ENCODE results near the gene RAB21. TPM values are rescaled to one million over a fixed set of nuclear protein-coding genes. Genes with fewer than 3 reads are reported as not detected.

The RAB21 gene
- total and polyA plus RNA-seq, 2 of the 13 experiments (the other 11 are each of a cell fraction or from before 2014, with no cell fraction given), result 4.4 to 50.9 TPM

DNA sequence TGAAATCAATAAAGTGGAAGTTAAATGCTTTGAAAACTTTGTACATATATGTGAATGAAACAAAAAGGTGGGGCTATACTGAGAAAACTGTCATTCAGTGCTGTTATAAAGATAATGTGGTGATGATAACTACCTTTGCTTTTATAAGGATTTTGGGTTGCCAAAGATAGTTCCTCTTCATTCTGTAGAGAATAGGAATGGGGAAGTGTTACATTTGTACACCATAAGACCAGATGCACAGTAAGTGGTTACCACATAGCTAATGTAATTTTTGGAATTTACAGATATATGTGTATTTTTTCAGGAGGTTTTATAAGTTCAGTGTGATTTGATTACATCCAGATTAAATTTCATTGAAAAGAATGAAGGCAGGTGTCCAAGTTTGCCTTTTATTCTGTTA is 18.1 kb downstream of the RAB21 start:
- intact Hi-C loops (cut with micrococcal nuclease; ENCODE audit: unreplicated experiment) (no loop called here), in situ Hi-C loops (cut with HindIII; ENCODE audit: extremely low pct_ligation_motif_present, low pct_unique_long_range_greater_than_20kb) (no loop called here)
- CTCF ChIA-PET (ENCODE audit: low intra/inter-chr PET ratio, low total read pairs), result no interaction called here
- no peak for ATAC-seq
- FAIRE-seq, result no peak
- no peaks in the 10 kb centered on the region for H3K27me3 ChIP-seq (ENCODE audit: control insufficient read depth in 1 of 2, insufficient read depth in 2 of 2, low read length in 2 of 2)
- H3K36me3 ChIP-seq (replicated peaks in 1 of 2; ENCODE audit: control insufficient read depth in 1 of 2, insufficient read depth in 2 of 2, low read length in 2 of 2), result peaks cover 7 to 35% of the 10 kb centered on the region in 2 experiments
- no peak overlapping the region for H3K9ac ChIP-seq (ENCODE audit: insufficient read depth, low read depth, low read length)
- no peak overlapping the region for H3K27ac ChIP-seq (ENCODE audit: extremely low read length, insufficient read depth, low read length)
- peaks cover 26% of the 10 kb centered on the region for H3K79me2 ChIP-seq (ENCODE audit: insufficient read depth, low read length)
- H3K4me3 ChIP-seq (replicated peaks in 1 of 3; ENCODE audit: insufficient read depth in 1 of 3, low read depth in 2 of 3, low read length in 3 of 3), result no peak overlapping the region
- H3K4me1 ChIP-seq (ENCODE audit: insufficient read depth, low read length), result no peaks in the 10 kb centered on the region
- no peak overlapping the region for H2AFZ ChIP-seq (ENCODE audit: low read length)
- H3K9me3 ChIP-seq (ENCODE audit: low read length), result no peaks in the 10 kb centered on the region
- no TSS peak for BruUV-seq (replicated peaks)
- TF ChIP-seq, protein P1, sequence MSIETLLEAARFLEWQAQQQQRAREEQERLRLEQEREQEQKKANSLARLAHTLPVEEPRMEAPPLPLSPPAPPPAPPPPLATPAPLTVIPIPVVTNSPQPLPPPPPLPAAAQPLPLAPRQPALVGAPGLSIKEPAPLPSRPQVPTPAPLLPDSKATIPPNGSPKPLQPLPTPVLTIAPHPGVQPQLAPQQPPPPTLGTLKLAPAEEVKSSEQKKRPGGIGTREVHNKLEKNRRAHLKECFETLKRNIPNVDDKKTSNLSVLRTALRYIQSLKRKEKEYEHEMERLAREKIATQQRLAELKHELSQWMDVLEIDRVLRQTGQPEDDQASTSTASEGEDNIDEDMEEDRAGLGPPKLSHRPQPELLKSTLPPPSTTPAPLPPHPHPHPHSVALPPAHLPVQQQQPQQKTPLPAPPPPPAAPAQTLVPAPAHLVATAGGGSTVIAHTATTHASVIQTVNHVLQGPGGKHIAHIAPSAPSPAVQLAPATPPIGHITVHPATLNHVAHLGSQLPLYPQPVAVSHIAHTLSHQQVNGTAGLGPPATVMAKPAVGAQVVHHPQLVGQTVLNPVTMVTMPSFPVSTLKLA (IDR thresholded peaks at IDR 0.05), result no peak
- TF ChIP-seq ATF7 (IDR thresholded peaks at IDR 0.05) (no peak), ATF7 (CRISPR knock-in tag; IDR thresholded peaks at IDR 0.05) (no peak), ZNF672 (CRISPR knock-in tag; IDR thresholded peaks at IDR 0.05) (no peak), ATF7-NPFF (CRISPR knock-in tag; IDR thresholded peaks at IDR 0.05; ENCODE audit: low read depth) (no peak), RXRA (CRISPR knock-in tag; IDR thresholded peaks at IDR 0.05) (no peak), EEA1 (CRISPR knock-in tag; IDR thresholded peaks at IDR 0.05; ENCODE audit: borderline replicate concordance) (no peak), ZFP90 (CRISPR knock-in tag; IDR thresholded peaks at IDR 0.05; ENCODE audit: borderline replicate concordance) (no peak), ZFP36L2 (CRISPR knock-in tag; IDR thresholded peaks at IDR 0.05) (no peak), MXI1 (IDR thresholded peaks at IDR 0.05; ENCODE audit: borderline replicate concordance, low read depth, low read length) (no peak), ARHGAP35 (CRISPR knock-in tag; IDR thresholded peaks at IDR 0.05; ENCODE audit: borderline replicate concordance) (no peak), SRY (CRISPR knock-in tag; IDR thresholded peaks at IDR 0.05) (no peak), GATA4 (IDR thresholded peaks at IDR 0.05; ENCODE audit: borderline replicate concordance, low read depth) (no peak), JDP2 (CRISPR knock-in tag; IDR thresholded peaks at IDR 0.05; ENCODE audit: borderline replicate concordance) (no peak), ZKSCAN8 (CRISPR knock-in tag; IDR thresholded peaks at IDR 0.05; ENCODE audit: borderline replicate concordance) (no peak), ZNF350 (CRISPR knock-in tag; IDR thresholded peaks at IDR 0.05; ENCODE audit: borderline replicate concordance, low read depth) (no peak)
- TF ChIP-seq, protein P2, sequence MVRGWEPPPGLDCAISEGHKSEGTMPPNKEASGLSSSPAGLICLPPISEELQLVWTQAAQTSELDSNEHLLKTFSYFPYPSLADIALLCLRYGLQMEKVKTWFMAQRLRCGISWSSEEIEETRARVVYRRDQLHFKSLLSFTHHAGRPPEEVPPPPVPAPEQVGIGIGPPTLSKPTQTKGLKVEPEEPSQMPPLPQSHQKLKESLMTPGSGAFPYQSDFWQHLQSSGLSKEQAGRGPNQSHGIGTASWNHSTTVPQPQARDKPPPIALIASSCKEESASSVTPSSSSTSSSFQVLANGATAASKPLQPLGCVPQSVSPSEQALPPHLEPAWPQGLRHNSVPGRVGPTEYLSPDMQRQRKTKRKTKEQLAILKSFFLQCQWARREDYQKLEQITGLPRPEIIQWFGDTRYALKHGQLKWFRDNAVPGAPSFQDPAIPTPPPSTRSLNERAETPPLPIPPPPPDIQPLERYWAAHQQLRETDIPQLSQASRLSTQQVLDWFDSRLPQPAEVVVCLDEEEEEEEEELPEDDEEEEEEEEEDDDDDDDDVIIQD (CRISPR knock-in tag; IDR thresholded peaks at IDR 0.05; ENCODE audit: low read depth), result no peak
- TF ChIP-seq, protein P3, sequence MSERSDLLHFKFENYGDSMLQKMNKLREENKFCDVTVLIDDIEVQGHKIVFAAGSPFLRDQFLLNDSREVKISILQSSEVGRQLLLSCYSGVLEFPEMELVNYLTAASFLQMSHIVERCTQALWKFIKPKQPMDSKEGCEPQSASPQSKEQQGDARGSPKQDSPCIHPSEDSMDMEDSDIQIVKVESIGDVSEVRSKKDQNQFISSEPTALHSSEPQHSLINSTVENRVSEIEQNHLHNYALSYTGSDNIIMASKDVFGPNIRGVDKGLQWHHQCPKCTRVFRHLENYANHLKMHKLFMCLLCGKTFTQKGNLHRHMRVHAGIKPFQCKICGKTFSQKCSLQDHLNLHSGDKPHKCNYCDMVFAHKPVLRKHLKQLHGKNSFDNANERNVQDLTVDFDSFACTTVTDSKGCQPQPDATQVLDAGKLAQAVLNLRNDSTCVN (CRISPR knock-in tag; IDR thresholded peaks at IDR 0.05; ENCODE audit: borderline replicate concordance), result no peak
- no peak overlapping the region for H3K4me2 ChIP-seq (ENCODE audit: low read depth, low read length)
- H4K20me1 ChIP-seq (ENCODE audit: insufficient read depth, low read length), result peaks cover 14% of the 10 kb centered on the region
- DNase-seq (ENCODE audit: low spot score), result no peak
- POLR2A ChIA-PET, result no interaction called here

Measured in HepG2 (cell line).